Stimulated activated CD8-positive, alpha-beta memory T cell treated with anti-CD3 and anti-CD28 coated beads, Interleukin-7, amount 100 ng/mL, for 1 hour (primary cell): Measurements from ENCODE around the gene ZNF438.

Source experiments
- DNase-seq, 2 donors: peaks; one replicate each; pipeline ENCODE4 v3.0.0-alpha.2; 2020; ENCODE audit warnings: low read depth in 2 of 2

Gene ZNF438

DNA sequence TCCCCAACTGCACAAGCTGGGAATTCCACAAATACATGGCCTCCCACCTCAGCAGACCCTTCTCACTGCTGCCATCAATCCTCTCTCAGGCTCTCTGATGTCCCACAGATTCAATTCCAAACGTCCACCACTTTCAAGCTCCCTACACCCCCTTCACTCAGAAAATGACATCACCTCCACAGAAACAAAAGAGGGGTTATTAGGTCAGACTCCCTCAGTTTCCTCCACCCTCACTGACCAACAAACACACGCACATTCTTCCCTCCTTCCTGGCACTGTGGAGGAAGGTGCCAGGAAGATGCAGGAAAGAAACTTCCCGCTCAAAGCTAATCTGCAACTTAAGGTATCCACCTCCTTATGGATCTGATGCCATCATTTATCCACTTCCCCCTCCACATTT lies 18.3 kb downstream of the ZNF438 start:
- no peak for DNase-seq

DNA sequence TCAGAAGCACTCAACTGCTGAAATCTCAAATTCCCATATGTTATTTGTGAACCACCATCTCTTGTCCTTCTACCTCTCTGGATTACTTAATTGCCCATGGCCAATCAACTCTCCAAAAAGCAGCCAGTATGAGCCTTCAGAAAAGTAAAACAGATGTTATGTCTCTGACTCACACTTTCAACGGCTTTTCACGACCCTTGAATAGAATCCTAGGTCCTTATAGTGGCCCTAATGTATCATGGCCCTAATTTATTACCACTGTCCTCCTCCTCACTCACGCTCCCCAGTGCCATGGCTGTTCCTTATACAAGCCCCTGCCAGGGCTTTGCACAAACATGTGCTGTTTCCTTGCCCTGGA lies 20.0 kb downstream of the ZNF438 start:
- no peak for DNase-seq

DNA sequence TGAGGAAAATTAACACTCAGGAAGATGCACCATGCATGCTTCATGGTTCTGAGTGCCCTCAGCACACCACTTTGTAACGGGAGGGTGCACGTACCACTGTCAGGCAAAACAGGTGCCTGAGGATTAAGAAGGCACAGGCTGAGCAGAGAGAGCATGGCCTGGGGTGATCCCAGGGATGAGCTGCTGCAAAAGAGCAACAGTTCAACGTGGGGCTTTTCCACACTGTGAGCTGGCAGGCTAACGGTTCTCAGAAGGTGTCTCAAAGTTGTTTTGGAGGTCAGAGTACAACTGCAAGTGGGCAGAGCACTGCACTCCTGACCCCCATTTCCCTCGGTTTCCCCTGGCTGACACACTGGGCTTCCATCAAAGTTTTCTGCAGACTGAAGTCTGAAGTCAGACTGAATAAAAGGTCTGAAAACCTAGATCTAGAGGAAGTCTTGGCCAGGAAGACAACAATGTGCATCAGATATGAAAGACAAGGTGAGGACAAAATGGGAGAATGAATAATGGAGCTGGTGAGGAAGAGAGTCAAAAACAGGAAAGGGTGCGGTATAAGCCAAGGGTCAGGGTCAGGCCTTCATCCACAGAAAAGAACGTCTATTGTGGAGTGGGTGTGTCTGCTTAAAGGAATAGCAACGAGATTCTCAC lies 20.5 kb downstream of the ZNF438 start:
- no peak for DNase-seq

DNA sequence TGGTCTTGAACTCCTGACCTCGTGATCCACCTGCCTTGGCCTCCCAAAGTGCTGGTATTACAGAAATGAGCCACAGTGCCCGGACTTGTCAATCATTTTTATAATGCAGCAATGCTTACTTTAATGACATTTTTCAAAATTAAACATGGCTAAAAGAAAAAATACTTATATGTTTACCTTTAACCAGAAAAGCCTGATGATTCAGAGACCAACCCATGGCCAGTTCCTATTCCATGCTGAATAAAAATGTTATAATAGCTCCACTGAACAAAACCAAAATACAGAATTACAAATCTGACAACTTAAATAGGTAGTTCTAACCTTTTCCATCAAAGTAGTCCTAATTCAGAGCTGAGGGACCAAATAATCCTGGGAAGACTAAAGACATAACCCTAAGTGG lies 21.6 kb downstream of the ZNF438 start:
- no peak for DNase-seq

DNA sequence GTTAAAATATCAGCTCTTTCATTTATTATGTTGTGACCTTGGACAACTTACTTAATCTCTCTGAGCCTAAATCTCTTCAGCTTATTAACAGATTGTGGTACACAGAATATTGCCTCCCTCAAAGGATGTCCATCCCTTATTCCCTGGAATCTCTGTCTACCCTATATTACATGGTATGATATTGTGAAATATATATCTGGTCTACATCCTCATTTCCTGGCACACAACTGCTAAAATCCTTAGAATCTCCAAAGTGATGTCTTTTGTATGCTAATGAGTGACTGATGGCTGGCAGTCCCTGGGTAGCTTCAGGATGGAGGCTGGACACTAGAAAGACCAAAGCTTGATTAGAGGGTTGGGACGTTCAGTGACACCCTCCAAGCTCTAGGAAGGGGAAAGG lies 25.8 kb downstream of the ZNF438 start:
- DNase-seq: no peak

DNA sequence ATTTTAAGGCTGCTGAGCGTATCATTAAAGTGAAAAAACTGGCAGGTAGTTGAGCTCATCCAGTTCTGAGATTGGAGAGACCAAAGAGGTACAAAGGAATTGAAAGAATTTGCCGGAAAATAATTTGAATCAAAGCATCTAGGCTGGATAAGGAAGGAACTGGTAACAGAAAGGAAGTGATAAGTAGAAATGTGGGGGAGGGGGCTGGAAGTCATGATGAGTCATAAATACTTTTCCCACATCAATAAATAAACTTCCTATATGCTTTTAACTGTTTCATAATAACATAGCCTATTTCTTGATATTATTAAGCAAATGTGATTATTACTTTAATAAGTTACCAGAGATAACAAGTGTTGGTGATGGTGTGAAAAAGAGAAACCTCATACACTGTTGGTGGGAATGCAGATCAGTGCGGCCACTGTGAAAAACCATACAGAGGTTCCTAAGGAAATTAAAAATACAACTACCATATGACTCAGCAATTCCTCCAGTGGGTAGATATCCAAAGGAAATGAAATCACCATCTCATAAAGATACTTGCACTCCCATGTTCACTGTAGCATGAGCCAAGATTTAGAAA lies 27.0 kb downstream of the ZNF438 start:
- DNase-seq: no peak

DNA sequence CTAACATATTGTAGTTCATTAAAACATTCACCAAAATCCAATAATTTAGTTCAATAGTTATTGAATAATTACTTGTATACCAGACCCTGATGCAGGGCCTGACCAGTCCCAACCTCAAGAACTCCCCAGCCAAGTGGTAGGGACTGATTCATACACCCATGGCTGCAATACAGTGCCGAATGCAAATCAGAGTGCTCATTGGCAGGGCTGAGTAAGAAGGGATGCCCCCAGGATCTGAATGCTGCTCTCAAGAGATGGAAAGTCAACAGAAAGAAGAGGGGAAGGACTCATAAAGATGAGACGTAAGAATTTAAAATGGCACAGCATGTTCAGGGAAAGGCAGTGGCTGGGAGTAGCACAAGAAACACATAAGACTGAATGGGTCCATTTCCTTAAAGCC lies 29.9 kb downstream of the ZNF438 start:
- DNase-seq: no peak

DNA sequence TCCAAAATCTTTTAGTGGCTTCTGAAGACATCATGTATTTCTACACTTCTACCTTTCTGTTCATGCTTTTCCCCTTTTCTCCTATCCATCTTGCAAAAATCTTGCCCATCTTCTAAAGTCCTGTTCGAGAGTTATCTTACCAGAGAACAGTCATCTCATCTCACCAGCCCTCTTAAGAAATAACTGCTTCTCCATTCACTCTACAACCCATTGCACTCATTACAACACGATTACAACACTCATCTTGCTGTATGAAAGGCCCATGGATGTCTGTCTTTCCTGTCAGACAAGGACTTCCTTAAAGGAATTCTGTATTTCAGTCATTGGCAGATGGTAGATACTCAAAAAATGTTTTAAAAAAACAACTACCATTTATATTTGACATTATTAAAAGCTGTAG lies 30.8 kb downstream of the ZNF438 start:
- DNase-seq: no peak

DNA sequence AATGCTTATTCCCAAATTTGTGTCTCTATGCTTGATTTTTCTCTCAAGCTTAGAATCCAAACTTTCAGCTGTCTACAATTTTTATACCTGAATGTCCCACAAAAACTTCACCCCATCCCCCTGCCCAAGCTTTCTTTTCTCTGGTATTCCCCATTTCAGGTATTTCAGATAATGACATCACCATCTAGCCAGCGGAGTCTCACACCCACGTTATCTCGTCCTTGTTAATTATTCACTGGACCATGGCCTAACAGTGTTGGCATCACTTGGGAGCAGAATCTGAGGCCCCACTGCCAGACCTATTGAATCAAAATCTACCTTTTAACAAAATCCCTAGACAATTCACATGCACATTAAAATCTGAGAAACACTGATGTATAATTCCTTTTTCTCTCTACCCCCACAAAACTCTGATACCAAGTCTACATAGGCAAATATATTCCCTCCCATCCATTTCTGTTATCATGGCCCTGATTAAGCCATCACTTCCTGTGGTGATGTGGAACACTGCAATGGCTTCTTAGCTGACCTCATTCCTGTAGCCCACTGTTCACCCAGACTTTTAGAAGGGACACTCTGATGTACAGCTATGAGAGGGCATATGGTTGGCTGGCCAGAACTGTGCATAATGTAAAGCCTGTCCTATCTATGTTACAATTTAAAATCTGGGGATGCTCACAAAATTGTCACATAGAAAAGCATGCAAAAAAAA lies 31.4 kb downstream of the ZNF438 start:
- no peak for DNase-seq

DNA sequence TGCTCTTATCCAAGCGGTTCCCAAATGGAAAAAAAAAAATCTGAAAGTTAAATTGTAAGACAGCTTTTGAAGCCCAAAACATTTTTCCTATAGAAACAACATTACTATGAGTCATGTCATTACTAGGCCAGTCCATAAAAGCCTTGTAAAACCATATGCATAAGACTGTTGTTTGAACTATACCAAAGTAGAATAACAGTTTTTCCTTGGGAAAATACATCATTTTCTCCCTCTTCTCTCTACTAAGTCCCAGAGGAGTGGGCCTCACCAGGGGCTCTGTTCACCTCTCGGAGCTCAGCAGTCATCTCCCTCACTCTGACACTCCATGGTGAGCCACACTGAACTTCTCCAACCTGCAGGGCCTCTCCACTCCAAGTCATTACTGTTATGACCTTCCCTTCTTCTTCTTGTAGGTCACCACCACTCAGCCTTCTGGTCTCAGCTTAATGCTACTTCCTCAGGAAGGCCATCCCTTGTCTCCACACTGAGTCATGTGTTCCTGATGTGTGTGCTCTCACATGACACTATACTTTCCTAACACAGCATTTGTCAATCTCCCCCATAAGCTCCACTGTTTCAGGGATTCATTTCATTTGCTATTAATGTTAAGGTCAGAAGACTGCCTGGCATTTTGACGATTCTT lies 32.5 kb downstream of the ZNF438 start:
- no peak for DNase-seq

DNA sequence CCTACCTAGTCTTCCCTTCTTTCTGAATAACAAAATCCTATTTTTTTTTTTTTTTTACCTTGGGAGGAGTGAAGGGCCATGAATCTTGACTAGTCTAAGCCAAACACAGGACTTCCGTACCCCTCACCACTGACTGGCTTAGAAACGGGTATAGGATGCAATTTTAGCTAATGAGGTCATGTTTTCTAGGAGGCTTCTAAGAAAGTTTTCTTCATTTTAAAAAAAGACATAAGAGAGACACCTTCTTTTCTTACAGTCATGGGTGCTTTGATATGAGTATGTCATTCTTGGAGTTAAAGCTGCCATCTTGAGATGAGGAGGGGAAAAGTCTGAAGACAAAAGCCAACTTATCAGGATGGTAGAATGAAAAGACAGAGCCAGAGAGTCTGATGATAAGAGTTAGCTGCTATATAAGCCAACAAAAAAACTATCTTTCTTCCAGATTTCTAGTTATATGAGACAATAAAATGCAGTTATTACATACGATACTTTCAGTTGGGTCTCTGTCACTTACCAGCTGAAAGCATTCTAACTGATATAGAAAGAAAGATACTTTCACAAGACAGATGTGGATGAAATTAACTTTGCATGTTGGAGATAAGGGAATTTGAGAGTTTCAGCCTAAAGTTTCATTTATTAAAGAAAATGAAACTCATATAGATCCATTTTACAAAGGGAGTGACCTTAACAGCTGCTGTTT lies 34.0 kb downstream of the ZNF438 start:
- no peak for DNase-seq

DNA sequence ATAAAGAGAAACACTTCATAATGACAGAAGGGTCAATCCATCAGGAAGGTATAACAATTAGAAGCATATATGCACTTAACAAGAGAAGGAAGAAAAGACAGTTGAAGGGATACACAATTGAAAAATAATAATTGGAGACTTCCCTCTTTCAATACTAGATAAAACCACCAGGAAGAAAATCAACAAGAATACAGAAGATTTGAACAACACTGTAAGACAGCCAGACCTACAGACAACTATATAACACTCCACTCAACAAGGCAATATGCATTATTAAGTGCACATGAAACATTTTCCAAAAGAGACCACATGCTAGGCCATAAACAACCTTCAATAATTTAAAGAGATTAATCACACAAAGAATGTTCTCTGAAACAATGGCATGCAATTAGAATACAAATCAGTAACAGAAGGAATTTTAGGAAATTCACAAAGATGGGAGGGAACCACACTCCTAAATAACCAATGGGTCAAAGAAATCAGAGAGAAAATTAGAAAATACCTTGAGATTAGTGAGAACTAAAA lies 35.1 kb downstream of the ZNF438 start:
- DNase-seq: no peak

DNA sequence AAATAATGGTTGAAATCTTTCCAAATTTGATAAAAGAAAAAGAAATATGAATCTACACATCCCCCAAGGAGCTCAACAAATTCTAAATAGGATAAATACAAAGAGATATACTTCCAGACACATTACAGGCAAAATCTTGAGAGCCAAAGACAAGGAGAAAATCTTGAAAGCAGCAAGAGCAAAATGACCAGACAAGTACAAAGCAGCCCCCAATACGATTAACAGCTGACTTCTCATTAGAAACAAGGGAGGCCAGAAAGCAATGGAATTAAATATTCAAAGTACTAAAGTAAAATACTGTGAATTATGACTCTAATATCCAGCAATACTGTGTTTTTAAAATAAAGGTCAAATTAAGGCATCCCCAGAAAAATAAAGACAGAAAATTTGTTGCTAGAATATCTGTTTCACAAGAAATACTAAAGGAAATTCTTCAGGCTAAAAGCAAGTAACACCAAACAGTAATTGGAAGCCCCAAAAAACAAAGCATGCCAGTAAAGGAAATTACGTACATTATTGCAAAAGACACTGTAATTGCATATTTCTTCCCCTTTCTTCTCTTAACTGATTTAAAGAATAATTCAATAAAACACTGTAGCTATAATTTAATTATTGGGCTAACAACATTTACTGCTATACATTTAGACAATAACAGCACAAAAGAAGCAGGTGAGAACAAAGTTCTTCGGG lies 36.4 kb downstream of the ZNF438 start:
- DNase-seq: no peak

DNA sequence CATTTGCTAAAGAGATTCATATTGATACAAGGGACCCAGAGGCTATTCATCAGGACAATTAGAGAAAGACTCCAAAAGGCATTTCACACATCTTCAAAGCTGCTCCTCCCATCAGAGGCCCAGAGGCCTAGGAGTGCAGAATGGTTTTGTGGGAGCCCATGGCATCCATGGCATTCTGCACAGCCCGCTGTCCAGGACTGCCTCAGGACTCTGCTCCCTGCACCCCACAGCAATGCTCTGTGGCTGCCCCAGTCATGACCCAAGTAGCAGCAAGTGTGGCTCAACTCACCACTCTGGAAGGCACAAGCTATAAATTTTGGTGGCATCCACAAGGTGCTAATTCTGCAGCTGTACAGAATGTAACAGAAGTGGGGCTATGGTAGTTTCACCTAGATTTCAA lies 38.5 kb downstream of the ZNF438 start:
- no peak for DNase-seq

DNA sequence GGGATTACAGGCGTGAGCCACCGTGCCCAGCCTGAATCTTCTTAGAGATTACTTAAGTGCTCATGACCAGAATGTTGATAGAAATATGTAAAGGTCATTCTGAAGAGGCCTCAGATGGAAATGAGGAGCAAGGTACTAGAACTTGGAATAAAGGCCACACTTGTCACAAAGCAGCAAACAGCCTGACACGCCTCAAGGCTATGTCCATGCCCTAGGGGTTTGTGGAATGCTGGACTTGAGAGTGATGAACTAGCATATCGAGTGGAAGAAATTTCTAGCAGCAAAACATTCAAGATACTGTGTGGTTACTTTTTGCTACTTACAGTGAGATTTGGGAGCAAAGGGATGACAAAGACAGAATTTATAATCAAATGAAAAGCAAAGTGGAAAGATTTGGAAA lies 39.0 kb downstream of the ZNF438 start:
- no peak for DNase-seq

DNA sequence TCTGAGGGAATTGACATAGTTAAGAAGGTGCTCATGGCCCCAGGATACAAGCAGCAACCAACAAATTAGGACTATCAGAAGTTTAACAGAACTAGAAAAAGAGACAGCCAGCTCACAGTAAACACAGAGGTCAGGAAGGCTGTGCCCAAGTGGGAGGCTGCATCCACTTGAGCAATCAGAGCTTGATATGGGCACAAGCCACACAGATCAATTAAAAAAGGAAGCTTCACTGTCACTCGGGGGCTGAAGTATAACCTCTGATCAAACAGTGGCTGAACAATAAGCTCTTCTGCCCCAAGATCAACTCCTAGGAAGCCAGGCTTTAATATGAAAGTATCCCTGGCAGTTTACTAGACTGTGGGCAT lies 40.0 kb downstream of the ZNF438 start:
- no peak for DNase-seq

DNA sequence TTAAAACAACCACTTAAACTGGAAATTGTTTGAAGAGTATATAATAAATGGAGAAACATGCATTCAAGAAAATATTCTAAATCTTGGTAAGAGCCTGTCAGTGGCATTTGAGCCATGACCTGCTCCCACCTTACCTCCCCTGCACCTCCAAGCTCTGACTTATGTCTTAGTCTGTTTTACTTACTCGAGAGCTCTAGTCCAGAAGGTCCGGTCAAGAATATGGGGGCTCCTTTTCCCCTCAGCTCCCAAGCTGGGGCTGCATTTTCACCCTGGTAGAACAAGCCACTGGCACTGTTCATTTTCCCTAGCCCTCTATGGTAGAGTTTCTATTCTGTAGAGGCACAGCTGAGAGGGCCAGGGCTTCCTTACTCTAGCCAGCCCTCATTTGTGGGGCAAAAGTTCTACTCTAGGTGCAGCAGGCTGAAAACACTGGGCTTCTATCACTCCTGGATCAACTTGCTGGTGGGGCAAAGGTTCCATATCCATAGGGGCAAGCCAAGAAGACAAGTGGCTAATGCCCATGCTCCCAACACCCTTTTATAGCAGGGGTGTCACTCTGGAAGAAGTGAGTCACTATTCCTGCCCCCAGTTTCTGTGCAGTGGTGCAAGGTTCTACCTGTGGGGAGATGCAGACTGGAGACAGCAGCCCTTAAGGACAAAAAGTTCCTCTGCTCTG lies 40.6 kb downstream of the ZNF438 start:
- DNase-seq: no peak

DNA sequence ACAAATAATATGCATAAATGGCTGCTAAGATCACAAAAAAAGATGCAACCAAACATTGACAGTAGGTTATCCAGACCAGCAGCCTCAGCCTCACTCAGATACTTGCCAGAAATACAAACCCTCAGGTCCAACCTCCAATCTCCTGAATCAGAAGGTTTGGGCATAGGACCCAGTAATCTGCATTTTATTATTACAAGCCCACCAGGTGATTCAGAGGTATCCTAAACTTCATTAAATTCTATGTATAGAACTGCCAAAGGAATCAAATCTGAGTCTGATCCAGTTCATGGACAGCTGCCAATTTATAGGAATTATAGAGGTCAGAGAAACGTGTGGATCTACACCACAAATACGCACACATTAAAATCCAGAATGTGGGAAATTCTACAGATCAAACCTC lies 41.3 kb downstream of the ZNF438 start:
- no peak for DNase-seq

DNA sequence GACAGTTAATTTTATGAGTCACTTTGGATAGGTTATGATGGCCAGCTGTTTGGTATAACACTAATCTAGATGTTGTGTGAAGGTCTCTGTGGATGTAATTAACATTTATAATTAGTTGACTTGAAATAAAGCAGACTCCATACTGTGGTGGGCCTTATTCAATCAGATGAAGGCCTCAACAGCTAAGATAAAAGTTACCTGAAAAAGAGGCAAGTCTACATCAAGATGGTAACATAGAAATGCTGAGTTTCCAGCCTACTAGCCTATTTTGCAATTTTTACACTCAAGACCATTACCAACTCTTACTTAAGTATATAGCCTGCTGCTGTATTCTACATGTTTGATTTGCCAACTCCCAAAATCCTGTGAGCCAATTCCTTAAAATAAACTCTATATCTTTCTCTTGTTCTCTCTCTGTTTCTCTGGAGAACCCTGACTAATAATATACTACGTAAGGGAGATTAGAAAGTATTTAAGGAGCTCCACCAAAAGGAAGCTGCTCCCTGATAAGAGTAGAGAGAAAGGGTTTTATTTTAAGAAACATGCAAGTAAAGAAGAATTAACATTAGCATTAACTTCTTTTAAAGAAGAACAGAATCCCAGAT lies 42.7 kb downstream of the ZNF438 start:
- DNase-seq: no peak

DNA sequence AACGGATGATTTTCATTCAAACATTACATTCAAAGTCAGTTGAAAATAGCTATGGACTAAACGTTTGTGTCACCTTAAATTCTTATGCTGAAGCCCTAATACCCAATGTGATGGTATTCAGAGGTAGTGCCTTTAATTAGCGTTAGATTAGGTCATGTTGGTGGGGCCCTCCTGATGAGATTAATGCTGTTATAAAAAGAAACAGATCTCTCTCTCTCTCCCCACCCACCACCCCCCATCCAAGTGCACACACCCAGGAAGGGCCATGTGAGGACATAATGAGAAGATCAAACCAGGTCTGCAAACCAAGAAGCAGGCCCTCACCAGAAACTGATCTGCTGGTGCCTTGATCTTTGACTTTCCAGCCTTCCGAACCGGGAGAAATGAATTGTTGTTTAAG lies 44.2 kb downstream of the ZNF438 start:
- DNase-seq: no peak
